NCI-H226 (cell line): ENCODE results near the gene CEP89.
"Not testable (repeated sequence)": the region's sequence is repeated elsewhere in the genome, so short reads cannot be mapped to it uniquely, and the experiment has no call there.

Source experiments
- DNase-seq: peaks from one replicate; pipeline ENCODE4 v3.0.0-alpha.2; 2015

Gene CEP89

GRCh38 chr19:32890841-32891240 is 80.9 kb downstream of the CEP89 start:
- DNase-seq, result no peak

GRCh38 chr19:32890326-32890725 is 81.4 kb downstream of the CEP89 start:
- no peak for DNase-seq

GRCh38 chr19:32889137-32889934 is 82.4 kb downstream of the CEP89 start:
- no peak for DNase-seq

- DNase-seq, result no peak
Measured at GRCh38 chr19:32887572-32888215, 84.1 kb downstream of the CEP89 start.

GRCh38 chr19:32886241-32886640 is 85.5 kb downstream of the CEP89 start:
- no peak for DNase-seq

- not testable (repeated sequence) for DNase-seq
Measured at GRCh38 chr19:32885255-32885654, 86.5 kb downstream of the CEP89 start.

GRCh38 chr19:32881766-32882165 is 90.0 kb downstream of the CEP89 start:
- no peak for DNase-seq

- no peak for DNase-seq
Measured at GRCh38 chr19:32880622-32881021, 91.1 kb downstream of the CEP89 start.

- no peak for DNase-seq
Measured at GRCh38 chr19:32879741-32880140, 92.0 kb downstream of the CEP89 start.

- no peak for DNase-seq
Measured at GRCh38 chr19:32878988-32879387, 92.8 kb downstream of the CEP89 start.

GRCh38 chr19:32877977-32878745 is 93.6 kb downstream of the CEP89 start:
- no peak for DNase-seq

GRCh38 chr19:32877323-32877912 is 94.3 kb downstream of the CEP89 start:
- DNase-seq, result no peak

- DNase-seq, result no peak
Measured at GRCh38 chr19:32876919-32877285, 94.9 kb downstream of the CEP89 start.

GRCh38 chr19:32876236-32876918 is 95.4 kb downstream of the CEP89 start:
- DNase-seq, result no peak

- DNase-seq, result no peak
Measured at GRCh38 chr19:32875428-32875827, 96.3 kb downstream of the CEP89 start.

- no peak for DNase-seq
Measured at GRCh38 chr19:32874605-32875004, 97.2 kb downstream of the CEP89 start.

- no peak for DNase-seq
Measured at GRCh38 chr19:32873247-32873959, 98.4 kb downstream of the CEP89 start.

- no peak for DNase-seq
Measured at GRCh38 chr19:32872391-32872790, 99.4 kb downstream of the CEP89 start.

GRCh38 chr19:32870981-32871451 is 100.7 kb downstream of the CEP89 start:
- DNase-seq, result no peak

- no peak for DNase-seq
Measured at GRCh38 chr19:32869966-32870573, 101.7 kb downstream of the CEP89 start.

- DNase-seq, result no peak
Measured at GRCh38 chr19:32869369-32869965, 102.3 kb downstream of the CEP89 start, which contains the start of gene SLC7A9. SLC7A9 (minus strand) TSS chr19:32869767; CDS start chr19:32868534, 1,233 bp downstream.
